GM12801 (cell line): ENCODE results near the gene DEDD.

Experiments
- CTCF ChIP-seq: IDR thresholded peaks from one replicate; pipeline ENCODE4 v1.5.1; 2011; ENCODE audit warnings: control low read depth; ENCODE audit not compliant: insufficient read length; ENCODE audit errors: extremely low read depth

Gene DEDD

GRCh38 chr1:161094481-161094880 lies 38.0 kb downstream of the DEDD start:
- no peak for TF ChIP-seq CTCF

- no peak for TF ChIP-seq CTCF
Observed at GRCh38 chr1:161092621-161093028, 39.8 kb downstream of the DEDD start.

- no peak for TF ChIP-seq CTCF
Observed at GRCh38 chr1:161091796-161092507, 40.5 kb downstream of the DEDD start.

- TF ChIP-seq CTCF, result no peak
Observed at GRCh38 chr1:161091093-161091492, 41.4 kb downstream of the DEDD start.

GRCh38 chr1:161090617-161091016 lies 41.9 kb downstream of the DEDD start:
- TF ChIP-seq CTCF, result no peak

GRCh38 chr1:161089938-161090337 lies 42.5 kb downstream of the DEDD start:
- no peak for TF ChIP-seq CTCF

- TF ChIP-seq CTCF, result no peak
Observed at GRCh38 chr1:161089251-161089924, 43.1 kb downstream of the DEDD start, which contains the start of gene NECTIN4. NECTIN4 (minus strand) TSS chr1:161089558; CDS start chr1:161089296, 262 bp downstream.
